Measurements from ENCODE around the gene PREB. TPM values are rescaled to one million over a fixed set of nuclear protein-coding genes. Genes with fewer than 3 reads are reported as not detected.

Gene PREB, protein sequence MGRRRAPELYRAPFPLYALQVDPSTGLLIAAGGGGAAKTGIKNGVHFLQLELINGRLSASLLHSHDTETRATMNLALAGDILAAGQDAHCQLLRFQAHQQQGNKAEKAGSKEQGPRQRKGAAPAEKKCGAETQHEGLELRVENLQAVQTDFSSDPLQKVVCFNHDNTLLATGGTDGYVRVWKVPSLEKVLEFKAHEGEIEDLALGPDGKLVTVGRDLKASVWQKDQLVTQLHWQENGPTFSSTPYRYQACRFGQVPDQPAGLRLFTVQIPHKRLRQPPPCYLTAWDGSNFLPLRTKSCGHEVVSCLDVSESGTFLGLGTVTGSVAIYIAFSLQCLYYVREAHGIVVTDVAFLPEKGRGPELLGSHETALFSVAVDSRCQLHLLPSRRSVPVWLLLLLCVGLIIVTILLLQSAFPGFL
- 10 to 100 TPM; 47.5 to 51.4 TPM for total RNA-seq

DNA sequence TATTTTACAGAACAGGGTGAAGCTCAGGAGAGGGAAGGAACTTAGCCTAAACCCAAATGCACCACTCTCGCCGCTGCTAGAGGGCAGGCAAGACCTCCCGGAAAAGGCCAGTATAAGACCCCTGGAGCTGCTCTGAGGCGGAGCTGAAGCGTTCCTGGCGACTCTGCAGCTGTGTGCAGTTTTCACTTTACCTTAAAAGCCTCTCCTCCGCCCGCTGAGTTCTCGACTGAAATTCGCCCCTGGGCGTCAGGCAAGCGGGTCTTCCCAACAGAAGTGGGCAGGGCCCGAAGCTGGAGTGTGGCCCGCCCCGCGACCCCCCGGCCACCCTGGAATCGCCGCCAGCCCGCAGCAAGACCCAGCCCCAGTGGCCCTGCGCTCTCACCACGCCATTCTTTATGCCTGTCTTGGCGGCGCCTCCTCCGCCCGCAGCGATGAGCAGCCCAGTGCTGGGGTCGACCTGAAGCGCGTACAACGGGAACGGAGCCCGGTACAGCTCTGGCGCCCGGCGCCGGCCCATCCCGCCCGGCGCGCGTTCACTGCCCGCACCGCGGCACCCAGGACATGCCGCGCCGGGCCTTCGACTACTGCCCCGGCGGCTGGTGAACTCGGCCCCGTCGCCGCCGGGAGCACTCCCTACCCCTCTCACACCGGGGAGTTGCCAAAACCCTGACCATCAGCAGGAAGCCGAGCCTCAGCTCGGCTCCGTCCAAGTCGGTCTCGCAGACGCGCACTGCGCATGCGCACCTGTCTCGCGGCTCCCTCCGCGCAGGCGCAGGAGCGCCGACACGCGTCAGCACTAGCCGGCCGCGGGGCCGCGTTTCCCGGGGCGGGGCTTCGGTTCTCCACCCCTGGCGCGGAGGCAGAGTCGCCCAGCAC, at the start of gene PREB:
Gene PREB, minus strand, starts transcription at position 732 of the 876 bp plus-strand sequence. Its CDS starts 215 bp downstream, at position 517.
- Histone ChIP-seq H3K27ac (peak within 1 kb of the TSS; percentile 92), H3K9me3 (no peaks in the 10 kb centered on the region), H3K4me3 (peak within 1 kb of the TSS; percentile 99 to 100), H3K36me3 (peaks cover 34% of the 10 kb centered on the region), H3K27me3 (no peaks in the 10 kb centered on the region), H3K4me1 (peaks cover 0 to 23% of the 10 kb centered on the region in 2 donors)
- DNase-seq (ENCODE audit: low spot score): peak; percentile 96
- TF ChIP-seq CTCF (IDR thresholded peaks at IDR 0.05): peak in 1 of 2 donors; percentile 27

DNA sequence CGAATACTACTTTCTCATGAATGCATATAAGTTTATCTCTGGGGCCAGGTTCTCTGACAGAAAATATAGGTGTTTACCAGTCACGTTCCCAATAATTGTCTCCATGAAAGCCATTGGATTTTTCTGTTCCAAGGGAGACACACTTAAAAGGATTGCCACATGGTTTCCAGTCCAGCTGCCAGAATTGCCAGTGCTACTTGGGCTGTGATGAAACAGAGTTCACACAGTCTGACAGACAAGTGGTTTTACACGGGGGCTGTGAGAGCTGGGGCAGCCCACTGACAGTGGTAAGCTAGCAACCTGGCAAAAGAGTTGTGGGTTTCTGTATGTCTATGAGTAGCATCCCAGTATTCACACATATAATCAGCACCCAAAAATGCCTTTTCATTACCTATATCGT, 49.7 kb upstream of the PREB start:
- Histone ChIP-seq H3K4me1 (peaks cover 0 to 33% of the 10 kb centered on the region in 2 donors), H3K27me3 (no peaks in the 10 kb centered on the region), H3K36me3 (no peaks in the 10 kb centered on the region), H3K4me3 (no peak overlapping the region), H3K27ac (peak overlapping the region; percentile 74 to 79), H3K9me3 (no peaks in the 10 kb centered on the region)
- TF ChIP-seq CTCF (IDR thresholded peaks at IDR 0.05): no peak
- peak; percentile 83 for DNase-seq (ENCODE audit: low spot score)

- Histone ChIP-seq H3K36me3 (no peaks in the 10 kb centered on the region), H3K27me3 (no peaks in the 10 kb centered on the region), H3K4me1 (peaks cover 0 to 33% of the 10 kb centered on the region in 2 donors), H3K9me3 (no peaks in the 10 kb centered on the region), H3K27ac (no peak overlapping the region), H3K4me3 (no peak overlapping the region)
- no peak for TF ChIP-seq CTCF (IDR thresholded peaks at IDR 0.05)
- DNase-seq (ENCODE audit: low spot score): no peak
These were observed 47.9 kb upstream of the PREB start for GRCh38 chr2:27182346-27182745.

GRCh38 chr2:27179344-27180000, 45.0 kb upstream of the PREB start:
- H3K4me1 ChIP-seq: peaks cover 0 to 10% of the 10 kb centered on the region in 2 donors
- no peak for TF ChIP-seq CTCF (IDR thresholded peaks at IDR 0.05)
- no peak overlapping the region for H3K4me3 ChIP-seq
- H3K9me3 ChIP-seq: no peaks in the 10 kb centered on the region
- no peak for DNase-seq (ENCODE audit: low spot score)
- H3K27me3 ChIP-seq: no peaks in the 10 kb centered on the region
- H3K36me3 ChIP-seq: no peaks in the 10 kb centered on the region
- H3K27ac ChIP-seq: no peak overlapping the region

GRCh38 chr2:27178469-27178868, 44.0 kb upstream of the PREB start:
- no peak for TF ChIP-seq CTCF (IDR thresholded peaks at IDR 0.05)
- no peaks in the 10 kb centered on the region for H3K4me1 ChIP-seq
- no peaks in the 10 kb centered on the region for H3K36me3 ChIP-seq
- no peak overlapping the region for H3K4me3 ChIP-seq
- no peak overlapping the region for H3K27ac ChIP-seq
- DNase-seq (ENCODE audit: low spot score): no peak
- H3K9me3 ChIP-seq: no peaks in the 10 kb centered on the region
- no peaks in the 10 kb centered on the region for H3K27me3 ChIP-seq
